Pancreas (tissue), 10 donors: Measurements from ENCODE around the gene EHBP1. TPM values are rescaled to one million over a fixed set of nuclear protein-coding genes. Genes with fewer than 3 reads are reported as not detected.
"Not testable (repeated sequence)": the region's sequence is repeated elsewhere in the genome, so short reads cannot be mapped to it uniquely, and the experiment has no call there.

Experiments used
- ATAC-seq, 4 donors: fragments of 200-7000 bp; cut with Tn5 transposase; one replicate each; pipeline versions ENCODE4 v1.8.0 to v1.9.1; 2020; ENCODE audit warnings: mild to moderate bottlenecking in 4 of 4, moderate library complexity in 4 of 4
- DNase-seq, 6 donors: peaks; one replicate each; pipeline ENCODE4 v3.0.0-alpha.2; 2020
- FAIRE-seq: peaks from 2 replicates; lab custom pipeline; 2012; peaks lifted over from hg19 to GRCh38; lab: Jason Lieb, UNC
- H3K27ac ChIP-seq, 4 donors: fragments of 200-600 bp; sonication (generic); 1 replicate in 3 of 4; 2 replicates in 1 of 4; pipeline versions ENCODE4 v1.5.0 to v1.8.0; 2020
- H3K27me3 ChIP-seq, 4 donors: fragments of 200-600 bp; one replicate each; pipeline ENCODE4 v1.8.0; 2021
- H3K36me3 ChIP-seq, 3 donors: fragments of 200-600 bp; sonication (generic) in 1 of 3; one replicate each; pipeline versions ENCODE4 v1.5.0 to v1.8.0; 2020 to 2021
- H3K4me1 ChIP-seq, 3 donors: fragments of 200-600 bp; one replicate each; pipeline ENCODE4 v1.8.0; 2021
- H3K4me3 ChIP-seq, 4 donors: fragments of 200-600 bp; sonication (generic) in 2 of 4; one replicate each; pipeline versions ENCODE4 v1.5.0 to v1.8.0; 2020 to 2021
- H3K9me3 ChIP-seq, 4 donors: fragments of 200-600 bp; one replicate each; pipeline ENCODE4 v1.8.0; 2021
- WGBS, 2 donors: extraction: QIAGEN DNeasy Blood & Tissue Kit; methylation state at CpG; one replicate each; pipeline ENCODE4 v1.1.7; 2013; 5-methylcytosine and 5-hydroxymethylcytosine counted together
- intact Hi-C, 3 donors: fragments of 100-400 bp; cut with DNase I; formaldehyde crosslinking; loops; one replicate each; pipeline versions ENCODE4 v1.11.1 to v1.14.2; 2022
- polyA plus RNA-seq, 2 donors: library from polyadenylated mRNA; stranded (reverse); fragments of 200-250 nt; gene quantifications; one replicate each; pipeline ENCODE4 v1.2.3, GENCODE V29; 2013
- total RNA-seq, 6 donors: library from RNA; stranded (reverse); fragmentation: NEBNext Ultra II Directional in 4 of 6; extraction: Animal tissue kit (Norgen Biotek cat#: 25700) in 4 of 6; gene quantifications; one replicate each; pipeline versions ENCODE4 v1.2.1 to v1.2.4, GENCODE V29; 2021 to 2023
- TF ChIP-seq, protein P1 (sequence below), 4 donors: fragments of 200-600 bp; sonication (generic) in 3 of 4; IDR thresholded peaks; one replicate each; pipeline versions ENCODE4 v1.5.0 to v1.8.0; 2021; ENCODE audit warnings: antibody characterized with exemption in 4 of 4
- donor health status: healthy with polysubstance abuse.
- donor health status: DM: no; HTN: no; CAD: no; lungs with moderate emphysema.
- donor health status: DM: no; HTN: no; CAD: no.
- donor health status: control.
- donor health status: control.
- donor health status: Bipolar disorder and iron deficiency.
- donor health status: DM: yes; HTN: yes; CAD: no.
- donor health status: DM: no; HTN: no; CAD: no.
- donor health status: DM: no; HTN: no; CAD: no.
- donor health status: DM: yes; HTN: yes; CAD: no.

EHBP1 gene
- total and polyA plus RNA-seq, 8 donors: 7.1 to 34.6 (median 21.1) TPM

- peak overlapping the region in 1 of 4 donors; percentile 87 for H3K27ac ChIP-seq
- intact Hi-C loops: no loop called here
- no peaks in the 10 kb centered on the region for H3K36me3 ChIP-seq
- H3K9me3 ChIP-seq: no peaks in the 10 kb centered on the region
- ATAC-seq (no peak), DNase-seq (no peak), FAIRE-seq (no peak)
- no peaks in the 10 kb centered on the region for H3K27me3 ChIP-seq
- TF ChIP-seq, protein P1, sequence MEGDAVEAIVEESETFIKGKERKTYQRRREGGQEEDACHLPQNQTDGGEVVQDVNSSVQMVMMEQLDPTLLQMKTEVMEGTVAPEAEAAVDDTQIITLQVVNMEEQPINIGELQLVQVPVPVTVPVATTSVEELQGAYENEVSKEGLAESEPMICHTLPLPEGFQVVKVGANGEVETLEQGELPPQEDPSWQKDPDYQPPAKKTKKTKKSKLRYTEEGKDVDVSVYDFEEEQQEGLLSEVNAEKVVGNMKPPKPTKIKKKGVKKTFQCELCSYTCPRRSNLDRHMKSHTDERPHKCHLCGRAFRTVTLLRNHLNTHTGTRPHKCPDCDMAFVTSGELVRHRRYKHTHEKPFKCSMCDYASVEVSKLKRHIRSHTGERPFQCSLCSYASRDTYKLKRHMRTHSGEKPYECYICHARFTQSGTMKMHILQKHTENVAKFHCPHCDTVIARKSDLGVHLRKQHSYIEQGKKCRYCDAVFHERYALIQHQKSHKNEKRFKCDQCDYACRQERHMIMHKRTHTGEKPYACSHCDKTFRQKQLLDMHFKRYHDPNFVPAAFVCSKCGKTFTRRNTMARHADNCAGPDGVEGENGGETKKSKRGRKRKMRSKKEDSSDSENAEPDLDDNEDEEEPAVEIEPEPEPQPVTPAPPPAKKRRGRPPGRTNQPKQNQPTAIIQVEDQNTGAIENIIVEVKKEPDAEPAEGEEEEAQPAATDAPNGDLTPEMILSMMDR (IDR thresholded peaks at IDR 0.05): no peak
- peak overlapping the region; percentile 53 to 84 (median 74) for H3K4me3 ChIP-seq
- H3K4me1 ChIP-seq: peaks cover 12 to 37% (median 20%) of the 10 kb centered on the region in 3 donors
- 68 to 73% methylated on average over 7 of the region's 7 CpGs for WGBS, 2 donors
Measured at GRCh38 chr2:62706721-62707521, 1.4 kb downstream of the EHBP1 start.

DNA sequence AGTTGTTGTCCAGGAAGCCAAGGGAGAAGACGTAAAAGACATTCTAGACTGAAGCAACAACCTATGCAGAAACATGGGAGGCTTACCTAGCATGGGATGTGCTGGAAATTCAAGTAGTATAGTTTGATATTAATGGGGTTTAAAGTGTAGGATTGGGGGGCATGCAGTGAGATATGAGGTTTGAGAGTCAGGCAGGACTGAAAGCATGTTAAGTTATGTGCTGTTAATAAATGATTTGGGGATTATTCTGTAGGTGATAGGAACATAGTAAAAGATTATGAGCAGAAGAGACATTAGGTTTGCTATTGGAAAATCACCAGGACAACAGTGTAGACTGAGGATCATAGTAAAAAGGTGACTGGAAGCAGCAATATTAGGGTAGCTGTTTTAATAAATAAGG lies 3.2 kb downstream of the EHBP1 start:
- no peaks in the 10 kb centered on the region for H3K27me3 ChIP-seq
- DNase-seq (no peak), ATAC-seq (no peak), FAIRE-seq (no peak)
- intact Hi-C loops: no loop called here
- H3K4me3 ChIP-seq: no peak overlapping the region
- TF ChIP-seq, protein P1 (IDR thresholded peaks at IDR 0.05): no peak
- H3K4me1 ChIP-seq: peaks cover 12 to 38% (median 20%) of the 10 kb centered on the region in 3 donors
- no peak overlapping the region for H3K27ac ChIP-seq
- no peaks in the 10 kb centered on the region for H3K36me3 ChIP-seq
- 89 to 94% methylated on average over 1 of the region's 1 CpG for WGBS, 2 donors
- H3K9me3 ChIP-seq: no peaks in the 10 kb centered on the region

DNA sequence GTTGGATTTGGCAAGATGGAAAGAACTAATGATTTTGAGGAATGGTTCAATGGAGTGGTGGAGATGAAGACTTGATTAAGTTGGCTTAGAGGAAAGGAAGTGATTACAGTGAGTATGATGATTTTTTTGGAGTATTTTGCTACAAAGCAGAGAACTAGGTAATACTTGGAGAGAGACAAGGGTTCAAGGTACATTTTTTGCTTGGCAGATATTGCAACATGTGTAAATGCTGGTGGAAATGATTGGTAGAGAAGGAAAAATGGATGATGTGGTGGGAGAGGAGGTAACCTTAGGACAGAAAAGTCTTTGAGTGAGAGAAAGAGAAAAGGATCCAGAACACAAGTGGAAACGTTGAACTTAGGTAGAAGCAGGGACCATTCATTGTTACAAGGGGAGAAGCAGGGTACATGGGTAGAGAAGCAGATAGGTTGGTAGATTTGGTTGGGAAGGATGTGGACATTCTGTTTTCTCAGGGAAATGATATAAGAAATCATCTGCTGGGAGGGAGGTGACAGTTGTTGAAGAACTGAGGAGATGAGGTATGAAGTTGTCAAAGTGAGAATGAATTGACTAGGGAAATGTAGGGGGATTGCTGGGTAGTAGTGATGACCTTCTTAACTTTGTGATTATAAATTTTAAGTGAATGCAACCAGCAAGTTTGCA lies 6.5 kb downstream of the EHBP1 start:
- FAIRE-seq: no peak
- no peaks in the 10 kb centered on the region for H3K9me3 ChIP-seq
- DNase-seq: no peak
- TF ChIP-seq, protein P1 (IDR thresholded peaks at IDR 0.05): no peak
- ATAC-seq: no peak
- H3K36me3 ChIP-seq: no peaks in the 10 kb centered on the region
- H3K4me1 ChIP-seq: peaks cover 12 to 39% (median 19%) of the 10 kb centered on the region in 3 donors
- no peak overlapping the region for H3K4me3 ChIP-seq
- no peaks in the 10 kb centered on the region for H3K27me3 ChIP-seq
- intact Hi-C loops: no loop called here
- WGBS, 2 donors: 94 to 95% methylated on average over 1 of the region's 1 CpG
- no peak overlapping the region for H3K27ac ChIP-seq

DNA sequence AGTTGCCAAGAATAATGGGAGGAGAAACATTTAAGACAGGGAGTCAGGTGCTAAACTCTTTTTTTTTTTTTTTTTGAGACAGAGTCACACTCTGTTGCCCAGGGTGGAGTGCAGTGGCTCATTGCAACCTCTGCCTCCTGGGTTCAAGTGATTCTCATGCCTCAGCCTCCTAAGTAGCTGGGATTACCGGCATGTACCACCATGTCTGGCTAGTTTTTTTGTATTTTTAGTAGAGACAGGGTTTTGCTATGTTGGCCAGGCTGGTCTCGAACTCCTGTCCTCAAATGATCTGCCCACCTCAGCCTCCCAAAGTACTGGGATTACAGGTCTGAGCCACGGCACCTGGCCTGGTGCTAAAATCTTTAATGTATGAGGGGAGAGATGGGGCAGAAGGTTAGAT lies 7.7 kb downstream of the EHBP1 start:
- ATAC-seq, H3K9me3 ChIP-seq, H3K4me3 ChIP-seq, DNase-seq, H3K27me3 ChIP-seq, H3K36me3 ChIP-seq, FAIRE-seq, H3K27ac ChIP-seq, intact Hi-C loops: not testable (repeated sequence)
- peaks cover 5 to 27% (median 7%) of the 10 kb centered on the region in 3 donors for H3K4me1 ChIP-seq
- WGBS, 2 donors: 95 to 96% methylated on average over 3 of the region's 3 CpGs

DNA sequence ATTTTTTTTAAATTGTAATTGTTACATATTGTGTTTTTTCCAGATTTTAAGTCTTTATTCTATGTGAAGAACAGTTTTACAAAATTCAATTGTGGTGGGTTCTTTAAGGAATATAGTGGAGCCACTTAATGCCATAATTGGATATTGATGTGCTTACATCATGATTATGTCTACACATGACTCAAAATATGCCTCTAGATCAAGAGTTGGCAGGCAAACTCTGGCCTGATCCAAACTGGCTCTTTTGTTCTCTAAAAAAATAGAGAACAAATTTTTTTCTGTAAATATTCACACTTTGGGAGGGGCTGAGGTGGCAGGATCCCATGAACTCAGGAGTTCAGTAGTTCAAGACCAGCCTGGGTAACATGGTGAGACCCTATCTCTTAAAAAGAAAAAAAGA lies 8.3 kb downstream of the EHBP1 start:
- no peaks in the 10 kb centered on the region for H3K27me3 ChIP-seq

More for the DNA sequence above, 8.3 kb downstream of the EHBP1 start:
- ATAC-seq (peak in 1 of 4 donors; percentile 55), FAIRE-seq (no peak), DNase-seq (no peak)
- H3K4me3 ChIP-seq: no peak overlapping the region
- intact Hi-C loops: no loop called here
- no peaks in the 10 kb centered on the region for H3K36me3 ChIP-seq
- TF ChIP-seq, protein P1 (IDR thresholded peaks at IDR 0.05): no peak
- no peak overlapping the region for H3K27ac ChIP-seq
- no peaks in the 10 kb centered on the region for H3K9me3 ChIP-seq
- peaks cover 0 to 21% (median 2%) of the 10 kb centered on the region in 3 donors for H3K4me1 ChIP-seq
